ENCODE results near the gene DEFB131A.
"Not testable (repeated sequence)": the region's sequence is repeated elsewhere in the genome, so short reads cannot be mapped to it uniquely, and the experiment has no call there.

The DEFB131A gene

GRCh38 chr4:9444114-9444513 is at the start of gene DEFB131A:
Gene DEFB131A (plus strand): TSS chr4:9444414. CDS start chr4:9444534, 120 bp downstream.
- H3K9me3 ChIP-seq (ENCODE audit: control insufficient read depth, low read length); H3K4me1 ChIP-seq (ENCODE audit: control insufficient read depth, insufficient read depth, low read length): not testable (repeated sequence)

GRCh38 chr4:9405774-9406173 is 38.4 kb upstream of the DEFB131A start:
- H3K9ac ChIP-seq (ENCODE audit: low read length); H3K9me3 ChIP-seq (ENCODE audit: control insufficient read depth, low read length); H3K4me1 ChIP-seq (ENCODE audit: control insufficient read depth, insufficient read depth, low read length); H3K27me3 ChIP-seq (replicated peaks; ENCODE audit: control insufficient read depth, insufficient read depth, low read length); H3K4me3 ChIP-seq (ENCODE audit: low read length); DNase-seq (ENCODE audit: low read depth); H3K36me3 ChIP-seq (ENCODE audit: control insufficient read depth, insufficient read depth, low read length, severe bottlenecking): not testable (repeated sequence)

More at GRCh38 chr4:9444114-9444513, at the start of gene DEFB131A:
- not testable (repeated sequence) for H3K4me3 ChIP-seq (ENCODE audit: low read length); DNase-seq (ENCODE audit: low read depth); H3K36me3 ChIP-seq (ENCODE audit: control insufficient read depth, insufficient read depth, low read length, severe bottlenecking); H3K9ac ChIP-seq (ENCODE audit: low read length); H3K27me3 ChIP-seq (replicated peaks; ENCODE audit: control insufficient read depth, insufficient read depth, low read length)

GRCh38 chr4:9406491-9406890 is 37.7 kb upstream of the DEFB131A start:
- H3K9ac ChIP-seq (ENCODE audit: low read length); H3K27me3 ChIP-seq (replicated peaks; ENCODE audit: control insufficient read depth, insufficient read depth, low read length); H3K36me3 ChIP-seq (ENCODE audit: control insufficient read depth, insufficient read depth, low read length, severe bottlenecking); DNase-seq (ENCODE audit: low read depth); H3K4me1 ChIP-seq (ENCODE audit: control insufficient read depth, insufficient read depth, low read length); H3K9me3 ChIP-seq (ENCODE audit: control insufficient read depth, low read length); H3K4me3 ChIP-seq (ENCODE audit: low read length): not testable (repeated sequence)

- no peaks in the 10 kb centered on the region for H3K4me1 ChIP-seq (ENCODE audit: control insufficient read depth, insufficient read depth, low read length)
- no peak overlapping the region for H3K9ac ChIP-seq (ENCODE audit: low read length)
- no peaks in the 10 kb centered on the region for H3K27me3 ChIP-seq (replicated peaks; ENCODE audit: control insufficient read depth, insufficient read depth, low read length)
- H3K9me3 ChIP-seq (ENCODE audit: control insufficient read depth, low read length) = peaks cover 5% of the 10 kb centered on the region
- no peak overlapping the region for H3K4me3 ChIP-seq (ENCODE audit: low read length)
- no peak for DNase-seq (ENCODE audit: low read depth)
- no peaks in the 10 kb centered on the region for H3K36me3 ChIP-seq (ENCODE audit: control insufficient read depth, insufficient read depth, low read length, severe bottlenecking)
These were observed 34.4 kb upstream of the DEFB131A start for GRCh38 chr4:9409793-9410192.

GRCh38 chr4:9421884-9422455 is 22.2 kb upstream of the DEFB131A start:
- H3K4me3 ChIP-seq (ENCODE audit: low read length); H3K9me3 ChIP-seq (ENCODE audit: control insufficient read depth, low read length); H3K9ac ChIP-seq (ENCODE audit: low read length); DNase-seq (ENCODE audit: low read depth); H3K27me3 ChIP-seq (replicated peaks; ENCODE audit: control insufficient read depth, insufficient read depth, low read length); H3K4me1 ChIP-seq (ENCODE audit: control insufficient read depth, insufficient read depth, low read length); H3K36me3 ChIP-seq (ENCODE audit: control insufficient read depth, insufficient read depth, low read length, severe bottlenecking): not testable (repeated sequence)

GRCh38 chr4:9425916-9426315 is 18.3 kb upstream of the DEFB131A start:
- not testable (repeated sequence) for H3K9me3 ChIP-seq (ENCODE audit: control insufficient read depth, low read length); H3K4me1 ChIP-seq (ENCODE audit: control insufficient read depth, insufficient read depth, low read length); H3K9ac ChIP-seq (ENCODE audit: low read length); H3K27me3 ChIP-seq (replicated peaks; ENCODE audit: control insufficient read depth, insufficient read depth, low read length); H3K36me3 ChIP-seq (ENCODE audit: control insufficient read depth, insufficient read depth, low read length, severe bottlenecking); H3K4me3 ChIP-seq (ENCODE audit: low read length)
- DNase-seq (ENCODE audit: low read depth) = peak; percentile 0

- H3K27me3 ChIP-seq (replicated peaks; ENCODE audit: control insufficient read depth, insufficient read depth, low read length) = not testable (repeated sequence)
These were observed 14.2 kb upstream of the DEFB131A start for GRCh38 chr4:9430061-9430460.

GRCh38 chr4:9433320-9433719 is 10.9 kb upstream of the DEFB131A start:
- H3K36me3 ChIP-seq (ENCODE audit: control insufficient read depth, insufficient read depth, low read length, severe bottlenecking); DNase-seq (ENCODE audit: low read depth); H3K9me3 ChIP-seq (ENCODE audit: control insufficient read depth, low read length); H3K27me3 ChIP-seq (replicated peaks; ENCODE audit: control insufficient read depth, insufficient read depth, low read length); H3K4me1 ChIP-seq (ENCODE audit: control insufficient read depth, insufficient read depth, low read length); H3K9ac ChIP-seq (ENCODE audit: low read length); H3K4me3 ChIP-seq (ENCODE audit: low read length): not testable (repeated sequence)

More at GRCh38 chr4:9430061-9430460, 14.2 kb upstream of the DEFB131A start:
- H3K36me3 ChIP-seq (ENCODE audit: control insufficient read depth, insufficient read depth, low read length, severe bottlenecking); H3K9me3 ChIP-seq (ENCODE audit: control insufficient read depth, low read length); H3K4me3 ChIP-seq (ENCODE audit: low read length); H3K4me1 ChIP-seq (ENCODE audit: control insufficient read depth, insufficient read depth, low read length); H3K9ac ChIP-seq (ENCODE audit: low read length); DNase-seq (ENCODE audit: low read depth): not testable (repeated sequence)

GRCh38 chr4:9436728-9437127 is 7.5 kb upstream of the DEFB131A start:
- not testable (repeated sequence) for H3K9ac ChIP-seq (ENCODE audit: low read length); H3K36me3 ChIP-seq (ENCODE audit: control insufficient read depth, insufficient read depth, low read length, severe bottlenecking); DNase-seq (ENCODE audit: low read depth); H3K27me3 ChIP-seq (replicated peaks; ENCODE audit: control insufficient read depth, insufficient read depth, low read length); H3K4me3 ChIP-seq (ENCODE audit: low read length); H3K9me3 ChIP-seq (ENCODE audit: control insufficient read depth, low read length); H3K4me1 ChIP-seq (ENCODE audit: control insufficient read depth, insufficient read depth, low read length)

GRCh38 chr4:9442355-9442754 is 1.9 kb upstream of the DEFB131A start:
- DNase-seq (ENCODE audit: low read depth); H3K36me3 ChIP-seq (ENCODE audit: control insufficient read depth, insufficient read depth, low read length, severe bottlenecking); H3K27me3 ChIP-seq (replicated peaks; ENCODE audit: control insufficient read depth, insufficient read depth, low read length); H3K4me3 ChIP-seq (ENCODE audit: low read length); H3K9me3 ChIP-seq (ENCODE audit: control insufficient read depth, low read length); H3K4me1 ChIP-seq (ENCODE audit: control insufficient read depth, insufficient read depth, low read length); H3K9ac ChIP-seq (ENCODE audit: low read length): not testable (repeated sequence)

- H3K9me3 ChIP-seq (ENCODE audit: control insufficient read depth, low read length); H3K36me3 ChIP-seq (ENCODE audit: control insufficient read depth, insufficient read depth, low read length, severe bottlenecking); H3K4me1 ChIP-seq (ENCODE audit: control insufficient read depth, insufficient read depth, low read length); H3K27me3 ChIP-seq (replicated peaks; ENCODE audit: control insufficient read depth, insufficient read depth, low read length); H3K9ac ChIP-seq (ENCODE audit: low read length); H3K4me3 ChIP-seq (ENCODE audit: low read length); DNase-seq (ENCODE audit: low read depth): not testable (repeated sequence)
These were observed 467 bp downstream of the DEFB131A start for GRCh38 chr4:9444681-9445080.

GRCh38 chr4:9452251-9452650 is 8.0 kb downstream of the DEFB131A start:
- not testable (repeated sequence) for H3K36me3 ChIP-seq (ENCODE audit: control insufficient read depth, insufficient read depth, low read length, severe bottlenecking); H3K27me3 ChIP-seq (replicated peaks; ENCODE audit: control insufficient read depth, insufficient read depth, low read length); H3K4me1 ChIP-seq (ENCODE audit: control insufficient read depth, insufficient read depth, low read length); DNase-seq (ENCODE audit: low read depth); H3K9ac ChIP-seq (ENCODE audit: low read length); H3K4me3 ChIP-seq (ENCODE audit: low read length); H3K9me3 ChIP-seq (ENCODE audit: control insufficient read depth, low read length)

Data from adipocyte (in vitro differentiated cells).